B cell (primary cell): ENCODE measurements around the gene CDK19. TPM values are rescaled to one million over a fixed set of nuclear protein-coding genes. Genes with fewer than 3 reads are reported as not detected.

Source experiments
- ATAC-seq: fragments of 200-7000 bp; cut with Tn5 transposase; one replicate; pipeline ENCODE4 v1.10.0; 2021; ENCODE audit warnings: low read depth, mild to moderate bottlenecking, moderate number of reproducible peaks, moderate library complexity
- CTCF ChIA-PET: fragments of 350-600 bp; sonication (Branson Sonifier 250); formaldehyde crosslinking; loops from one replicate; lab custom pipeline; 2021; ENCODE audit warnings: antibody characterized with exemption, inconsistent platforms; lab: Charles Lee
- POLR2A ChIA-PET: fragments of 350-600 bp; sonication (Branson Sonifier 250); formaldehyde crosslinking; loops from one replicate; lab custom pipeline; 2021; ENCODE audit warnings: antibody characterized with exemption; lab: Charles Lee
- DNase-seq: peaks from one replicate; pipeline ENCODE4 v3.0.0; 2013
- H2AFZ ChIP-seq: 2 replicates; pipeline ENCODE4 v1.6.1; 2012; ENCODE audit warnings: mild to moderate bottlenecking, low read depth, low read length; ENCODE audit not compliant: insufficient read depth, poor library complexity, severe bottlenecking
- H3K27ac ChIP-seq, 2 donors: 1 replicate in 1 of 2; 2 replicates in 1 of 2; pipeline ENCODE4 v1.5.1; 2012 to 2013; ENCODE audit warnings: low read length in 2 of 2, mild to moderate bottlenecking in 2 of 2, moderate library complexity in 1 of 2
- H3K27me3 ChIP-seq, 4 experiments: fragments of 200-600 bp in 1 of 4; sonication (generic) in 1 of 4; replicated peaks in 1 of 4; 1 replicate in 2 of 4; 2 replicates in 2 of 4; pipeline versions ENCODE4 v1.6.1 to v1.7.0; 2013 to 2016; ENCODE audit warnings: low read length in 3 of 4, mild to moderate bottlenecking in 2 of 4, mixed read lengths in 1 of 4, moderate library complexity in 1 of 4; ENCODE audit not compliant: insufficient read depth in 4 of 4, control insufficient read depth in 3 of 4; ENCODE audit errors: control extremely low read depth in 1 of 4
- H3K36me3 ChIP-seq, 2 experiments: replicated peaks in 1 of 2; 1 replicate in 1 of 2; 2 replicates in 1 of 2; pipeline versions ENCODE4 v1.6.1 to v1.7.1; 2013; ENCODE audit warnings: low read length in 1 of 2; ENCODE audit not compliant: insufficient read depth in 2 of 2, control insufficient read depth in 1 of 2; ENCODE audit errors: control extremely low read depth in 1 of 2, extremely low read depth in 1 of 2
- H3K4me1 ChIP-seq, 2 donors: fragments of 200-600 bp in 1 of 2; sonication (generic) in 1 of 2; 1 replicate in 1 of 2; 2 replicates in 1 of 2; pipeline versions ENCODE4 v1.5.1 to v1.6.1; 2013 to 2017; ENCODE audit warnings: low read length in 2 of 2; ENCODE audit not compliant: control insufficient read depth in 2 of 2, insufficient read depth in 2 of 2
- H3K4me2 ChIP-seq: replicated peaks from 2 replicates; pipeline ENCODE3; 2012; ENCODE audit warnings: mild to moderate bottlenecking, low read depth, low read length; ENCODE audit not compliant: poor library complexity, severe bottlenecking
- H3K4me3 ChIP-seq, 5 experiments: fragments of 200-600 bp in 1 of 5; sonication (generic) in 1 of 5; 1 replicate in 3 of 5; 2 replicates in 2 of 5; pipeline versions ENCODE4 v1.5.1 to v1.7.0; 2011 to 2016; ENCODE audit warnings: low read length in 4 of 5, mild to moderate bottlenecking in 4 of 5, low read depth in 2 of 5, control low read depth in 1 of 5, moderate library complexity in 1 of 5; ENCODE audit not compliant: insufficient read depth in 1 of 5; ENCODE audit errors: control extremely low read depth in 1 of 5, extremely low read depth in 1 of 5
- H3K79me2 ChIP-seq: fragments of 200-600 bp; sonication (generic); one replicate; pipeline ENCODE4 v1.6.0; 2016; ENCODE audit warnings: low read length; ENCODE audit not compliant: control insufficient read depth, insufficient read depth
- H3K9ac ChIP-seq: fragments of 200-600 bp; sonication (generic); 2 replicates; pipeline ENCODE4 v1.6.1; 2017; ENCODE audit warnings: mild to moderate bottlenecking, low read length, moderate library complexity
- H3K9me3 ChIP-seq, 3 donors: one replicate each; pipeline versions ENCODE4 v1.6.1 to v1.7.1; 2013; ENCODE audit warnings: low read length in 2 of 3; ENCODE audit not compliant: control insufficient read depth in 2 of 3, insufficient read depth in 1 of 3; ENCODE audit errors: control extremely low read depth in 1 of 3
- H4K20me1 ChIP-seq: 2 replicates; pipeline ENCODE4 v1.6.0; 2012; ENCODE audit warnings: mild to moderate bottlenecking, low read length; ENCODE audit not compliant: insufficient read depth, control insufficient read depth, poor library complexity, severe bottlenecking
- H3K27ac Mint-ChIP-seq: one replicate; pipeline ENCODE4 v1.8.0; 2021; ENCODE audit warnings: mixed read lengths
- H3K27me3 Mint-ChIP-seq: one replicate; pipeline ENCODE4 v1.8.0; 2021; ENCODE audit warnings: mixed read lengths
- H3K4me1 Mint-ChIP-seq: one replicate; pipeline ENCODE4 v1.8.0; 2021; ENCODE audit warnings: mixed read lengths
- H3K4me3 Mint-ChIP-seq: one replicate; pipeline ENCODE4 v1.8.0; 2021; ENCODE audit warnings: mixed read lengths
- H3K9me3 Mint-ChIP-seq: one replicate; pipeline ENCODE4 v1.8.0; 2022; ENCODE audit warnings: mixed read lengths; ENCODE audit not compliant: insufficient read depth
- EZH2 ChIP-seq: IDR thresholded peaks from 2 replicates; pipeline ENCODE4 v1.6.1; 2012; ENCODE audit warnings: borderline replicate concordance, low read depth, mild to moderate bottlenecking, moderate library complexity, low read length; ENCODE audit not compliant: insufficient read depth, poor library complexity, severe bottlenecking
- WGBS: methylation state at CpG from one replicate; pipeline ENCODE4 v1.1.5; 2013; ENCODE audit warnings: missing lambda C conversion rate; ENCODE audit not compliant: insufficient coverage; 5-methylcytosine and 5-hydroxymethylcytosine counted together
- intact Hi-C: fragments of 100-400 bp; cut with micrococcal nuclease; formaldehyde crosslinking; loops from one replicate; pipeline ENCODE4 v1.10.0; 2022
- polyA plus RNA-seq: library from polyadenylated mRNA; depleted of rRNA; stranded (reverse); fragments of >200 nt; gene quantifications from 2 replicates; pipeline ENCODE4 v1.2.3, GENCODE V29; 2012
- total RNA-seq, 2 donors: library from RNA; stranded (reverse); fragments of 120-200 nt in 1 of 2; gene quantifications; 1 replicate in 1 of 2; 2 replicates in 1 of 2; pipeline versions ENCODE4 v1.2.3 to v1.2.4, GENCODE V29; 2013 to 2022
- TF ChIP-seq, protein P1 (sequence below): fragments of 200-600 bp; IDR thresholded peaks from one replicate; pipeline ENCODE4 v1.8.0; 2022; ENCODE audit warnings: antibody characterized with exemption, mild to moderate bottlenecking

Gene CDK19
- total and polyA plus RNA-seq, 2 donors (not counting 1 experiment from before 2014, with no cell fraction given), result 8.7 to 44.8 TPM

DNA sequence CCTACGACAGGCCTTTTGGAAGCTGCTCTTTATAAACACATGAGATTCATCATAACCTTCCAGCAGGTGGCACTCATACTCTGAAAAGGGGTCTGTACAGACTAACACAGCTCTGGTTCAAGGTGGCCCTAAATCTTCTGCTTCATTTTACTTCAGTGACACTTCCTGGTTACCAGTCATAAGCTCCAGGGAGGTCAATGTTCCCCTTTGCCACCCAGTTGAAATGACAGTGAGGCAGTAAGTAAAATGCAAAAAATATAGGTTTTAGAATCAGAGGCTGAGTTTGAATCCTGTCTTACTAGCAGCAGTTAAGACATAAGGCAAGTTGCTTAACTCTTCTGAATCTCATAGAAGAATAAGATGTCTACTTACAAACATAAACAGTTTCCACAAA, 132.8 kb downstream of the CDK19 start:
- Mint-ChIP-seq H3K4me1 (peaks cover 14% of the 10 kb centered on the region), H3K4me3 (no peak overlapping the region), H3K9me3 (no peaks in the 10 kb centered on the region), H3K27ac (peak overlapping the region; percentile 80), H3K27me3 (no peaks in the 10 kb centered on the region)
- CTCF ChIA-PET, result interaction anchor here (0.6 to 9.1 kb wide), 43 partner anchors 8 to 965 kb away, joined by 3 to 190 read pairs (median 5); partner anchors contain the start of genes AMD1, CDK19, GTF3C6 and RPF2
- peak overlapping the region; percentile 35 for H2AFZ ChIP-seq
- ATAC-seq, result peak; percentile 97
- H3K79me2 ChIP-seq, result peaks cover 24% of the 10 kb centered on the region
- peak; percentile 89 for DNase-seq
- H3K9ac ChIP-seq, result no peak overlapping the region
- intact Hi-C loops, result loop anchor here (1.0 kb wide), 5 partner anchors 133 to 317 kb away; partner anchors contain the start of gene CDK19
- TF ChIP-seq EZH2, result no peak
- TF ChIP-seq, protein P1, sequence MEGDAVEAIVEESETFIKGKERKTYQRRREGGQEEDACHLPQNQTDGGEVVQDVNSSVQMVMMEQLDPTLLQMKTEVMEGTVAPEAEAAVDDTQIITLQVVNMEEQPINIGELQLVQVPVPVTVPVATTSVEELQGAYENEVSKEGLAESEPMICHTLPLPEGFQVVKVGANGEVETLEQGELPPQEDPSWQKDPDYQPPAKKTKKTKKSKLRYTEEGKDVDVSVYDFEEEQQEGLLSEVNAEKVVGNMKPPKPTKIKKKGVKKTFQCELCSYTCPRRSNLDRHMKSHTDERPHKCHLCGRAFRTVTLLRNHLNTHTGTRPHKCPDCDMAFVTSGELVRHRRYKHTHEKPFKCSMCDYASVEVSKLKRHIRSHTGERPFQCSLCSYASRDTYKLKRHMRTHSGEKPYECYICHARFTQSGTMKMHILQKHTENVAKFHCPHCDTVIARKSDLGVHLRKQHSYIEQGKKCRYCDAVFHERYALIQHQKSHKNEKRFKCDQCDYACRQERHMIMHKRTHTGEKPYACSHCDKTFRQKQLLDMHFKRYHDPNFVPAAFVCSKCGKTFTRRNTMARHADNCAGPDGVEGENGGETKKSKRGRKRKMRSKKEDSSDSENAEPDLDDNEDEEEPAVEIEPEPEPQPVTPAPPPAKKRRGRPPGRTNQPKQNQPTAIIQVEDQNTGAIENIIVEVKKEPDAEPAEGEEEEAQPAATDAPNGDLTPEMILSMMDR, result peak; percentile 84
- H3K27ac ChIP-seq, result peak overlapping the region in 1 of 2 donors; percentile 15
- H3K4me2 ChIP-seq, result no peak overlapping the region
- no peaks in the 10 kb centered on the region for H3K27me3 ChIP-seq
- H3K9me3 ChIP-seq, result no peaks in the 10 kb centered on the region
- H3K36me3 ChIP-seq, result no peaks in the 10 kb centered on the region
- H3K4me1 ChIP-seq, result peaks cover 4 to 12% of the 10 kb centered on the region in 2 donors
- POLR2A ChIA-PET, result interaction anchor here (0.5 to 1.6 kb wide), 3 partner anchors 192 to 301 kb away, joined by 4 to 8 read pairs (median 5); partner anchors contain the start of gene AMD1
- H4K20me1 ChIP-seq, result no peaks in the 10 kb centered on the region
- 20% methylated on average over 1 of the region's 1 CpG for WGBS
- no peak overlapping the region for H3K4me3 ChIP-seq
